GM23338 (cell line): ENCODE measurements around the gene METTL26. TPM values are rescaled to one million over a fixed set of nuclear protein-coding genes. Genes with fewer than 3 reads are reported as not detected.
A peak's percentile ranks its signal among the peaks of the same experiment; 100 is the strongest.

ENCODE experiments used
- ATAC-seq: fragments of 200-7000 bp; cut with Tn5 transposase; 3 replicates; pipeline ENCODE4 v1.9.1; 2020
- DNase-seq: peaks from one replicate; pipeline ENCODE4 v3.0.0-alpha.2; 2015; ENCODE audit warnings: low spot score
- H2AFZ ChIP-seq: fragments of 200-600 bp; sonication (generic); 2 replicates; pipeline ENCODE4 v1.8.0; 2016; ENCODE audit warnings: antibody characterized with exemption, mild to moderate bottlenecking, moderate library complexity
- H3F3A ChIP-seq: fragments of 200-600 bp; sonication (generic); replicated peaks from 2 replicates; pipeline ENCODE4 v1.8.0; 2017; ENCODE audit warnings: antibody characterized with exemption, mixed run types, low read depth
- H3K27ac ChIP-seq: fragments of 200-600 bp; sonication (generic); 2 replicates; pipeline ENCODE4 v1.6.1; 2016; ENCODE audit warnings: low read depth
- H3K27me3 ChIP-seq: fragments of 200-600 bp; sonication (generic); 2 replicates; pipeline ENCODE4 v1.8.0; 2016; ENCODE audit warnings: mild to moderate bottlenecking, mixed run types, moderate library complexity; ENCODE audit not compliant: insufficient read depth
- H3K36me3 ChIP-seq: fragments of 200-600 bp; sonication (generic); 2 replicates; pipeline ENCODE4 v1.8.0; 2016; ENCODE audit warnings: mild to moderate bottlenecking; ENCODE audit not compliant: insufficient read depth
- H3K4me1 ChIP-seq: fragments of 200-600 bp; sonication (generic); 2 replicates; pipeline ENCODE4 v1.8.0; 2016; ENCODE audit warnings: mild to moderate bottlenecking, moderate library complexity; ENCODE audit not compliant: insufficient read depth
- H3K4me2 ChIP-seq: fragments of 200-600 bp; sonication (generic); 2 replicates; pipeline ENCODE4 v1.7.1; 2017; ENCODE audit warnings: mixed run types
- H3K4me3 ChIP-seq: fragments of 200-600 bp; sonication (generic); 2 replicates; pipeline ENCODE4 v1.6.1; 2016; ENCODE audit warnings: mixed run types
- H3K79me2 ChIP-seq: fragments of 200-600 bp; sonication (generic); replicated peaks from 2 replicates; pipeline ENCODE4 v1.8.0; 2017; ENCODE audit warnings: mild to moderate bottlenecking; ENCODE audit not compliant: insufficient read depth
- H3K9me2 ChIP-seq: fragments of 200-600 bp; sonication (generic); 2 replicates; pipeline ENCODE4 v1.8.0; 2017; ENCODE audit not compliant: insufficient read depth
- H4K20me1 ChIP-seq: fragments of 200-600 bp; sonication (generic); replicated peaks from 2 replicates; pipeline ENCODE4 v1.8.0; 2017; ENCODE audit warnings: mild to moderate bottlenecking; ENCODE audit not compliant: insufficient read depth
- H3K27ac Mint-ChIP-seq: 2 replicates; pipeline ENCODE4 v1.8.0; 2020; ENCODE audit warnings: inconsistent platforms, mild to moderate bottlenecking, moderate library complexity, mixed read lengths
- H3K27me3 Mint-ChIP-seq: 3 replicates; pipeline ENCODE4 v1.8.0; 2022; ENCODE audit warnings: low read depth, mild to moderate bottlenecking, moderate library complexity, mixed read lengths, inconsistent platforms; ENCODE audit not compliant: insufficient read depth, poor library complexity
- H3K36me3 Mint-ChIP-seq: 3 replicates; pipeline ENCODE4 v1.8.0; 2021; ENCODE audit warnings: low read depth, mild to moderate bottlenecking, inconsistent platforms, moderate library complexity, mixed read lengths
- H3K4me1 Mint-ChIP-seq: 3 replicates; pipeline ENCODE4 v1.8.0; 2020; ENCODE audit warnings: mild to moderate bottlenecking, inconsistent platforms, mixed read lengths
- H3K4me3 Mint-ChIP-seq: 3 replicates; pipeline ENCODE4 v1.8.0; 2021; ENCODE audit warnings: moderate library complexity, mild to moderate bottlenecking, inconsistent platforms, mixed read lengths
- H3K9me3 Mint-ChIP-seq: 3 replicates; pipeline ENCODE4 v1.8.0; 2020; ENCODE audit warnings: moderate library complexity, mild to moderate bottlenecking, inconsistent platforms, mixed read lengths
- CREB1 ChIP-seq: fragments of 250-450 bp; sonication (Bioruptor Pico); IDR thresholded peaks from 2 replicates; pipeline ENCODE4 v1.5.0; 2020; ENCODE audit warnings: low read depth, mild to moderate bottlenecking, moderate library complexity
- EZH2 ChIP-seq: fragments of 200-600 bp; sonication (generic); IDR thresholded peaks from one replicate; pipeline ENCODE4 v1.8.0; 2017; ENCODE audit warnings: antibody characterized with exemption, mild to moderate bottlenecking, low read depth; ENCODE audit not compliant: unreplicated experiment
- EZH2phosphoT487 ChIP-seq: fragments of 200-600 bp; sonication (generic); IDR thresholded peaks from one replicate; pipeline ENCODE4 v1.8.1; 2018; ENCODE audit warnings: antibody characterized with exemption; ENCODE audit not compliant: unreplicated experiment
- JUNB ChIP-seq: IDR thresholded peaks from one replicate; pipeline ENCODE4 v1.6.1; 2016; ENCODE audit warnings: antibody characterized with exemption; ENCODE audit not compliant: unreplicated experiment
- NANOG ChIP-seq: IDR thresholded peaks from 2 replicates; pipeline ENCODE4 v1.6.1; 2016; ENCODE audit warnings: antibody characterized with exemption, borderline replicate concordance
- POLR2AphosphoS5 ChIP-seq: IDR thresholded peaks from 2 replicates; pipeline ENCODE4 v1.6.1; 2016; ENCODE audit warnings: antibody characterized with exemption, low read depth
- ZNF114 ChIP-seq: fragments of 250-450 bp; sonication (Bioruptor Pico); IDR thresholded peaks from 2 replicates; pipeline ENCODE4 v1.5.0; 2020; ENCODE audit warnings: mild to moderate bottlenecking, moderate library complexity
- ZNF331 ChIP-seq: fragments of 250-450 bp; sonication (Bioruptor Pico); IDR thresholded peaks from 2 replicates; pipeline ENCODE4 v1.5.0; 2020; ENCODE audit warnings: low read depth, mild to moderate bottlenecking, moderate library complexity
- polyA plus RNA-seq: library from polyadenylated mRNA; unstranded; fragments of >200 nt; fragmentation: Nextera tagmentation; extraction: Ambion mirVana; gene quantifications from 2 replicates; pipeline ENCODE4 v1.2.1, GENCODE V29; 2016
- total RNA-seq: library from RNA; depleted of rRNA; stranded (reverse); fragments of >200 nt; shearing (Covaris generic); gene quantifications from 2 replicates; pipeline ENCODE4 v1.2.3, GENCODE V29; 2014
- TF ChIP-seq, protein P1 (sequence below): IDR thresholded peaks from 2 replicates; pipeline ENCODE4 v1.6.1; 2016; ENCODE audit warnings: antibody characterized with exemption
- TF ChIP-seq, protein P2 (sequence below), 2 experiments: fragments of 200-600 bp in 1 of 2; sonication (generic) in 1 of 2; conservative IDR thresholded peaks; 2 replicates each; pipeline versions ENCODE4 v1.5.1 to v1.6.1; 2016 to 2017; ENCODE audit warnings: antibody characterized with exemption in 2 of 2, low read depth in 2 of 2, mild to moderate bottlenecking in 2 of 2, moderate library complexity in 1 of 2
- TF ChIP-seq, protein P3 (sequence below): IDR thresholded peaks from one replicate; pipeline ENCODE4 v1.6.1; 2018; ENCODE audit warnings: antibody characterized with exemption; ENCODE audit not compliant: unreplicated experiment
- TF ChIP-seq, protein P4 (sequence below): fragments of 250-450 bp; sonication (Bioruptor Pico); IDR thresholded peaks from 2 replicates; pipeline ENCODE4 v1.5.0; 2020; ENCODE audit warnings: mild to moderate bottlenecking, moderate library complexity

Gene METTL26
- total and polyA plus RNA-seq, 2 experiments from 2014 or later: 153 to 223 TPM

DNA sequence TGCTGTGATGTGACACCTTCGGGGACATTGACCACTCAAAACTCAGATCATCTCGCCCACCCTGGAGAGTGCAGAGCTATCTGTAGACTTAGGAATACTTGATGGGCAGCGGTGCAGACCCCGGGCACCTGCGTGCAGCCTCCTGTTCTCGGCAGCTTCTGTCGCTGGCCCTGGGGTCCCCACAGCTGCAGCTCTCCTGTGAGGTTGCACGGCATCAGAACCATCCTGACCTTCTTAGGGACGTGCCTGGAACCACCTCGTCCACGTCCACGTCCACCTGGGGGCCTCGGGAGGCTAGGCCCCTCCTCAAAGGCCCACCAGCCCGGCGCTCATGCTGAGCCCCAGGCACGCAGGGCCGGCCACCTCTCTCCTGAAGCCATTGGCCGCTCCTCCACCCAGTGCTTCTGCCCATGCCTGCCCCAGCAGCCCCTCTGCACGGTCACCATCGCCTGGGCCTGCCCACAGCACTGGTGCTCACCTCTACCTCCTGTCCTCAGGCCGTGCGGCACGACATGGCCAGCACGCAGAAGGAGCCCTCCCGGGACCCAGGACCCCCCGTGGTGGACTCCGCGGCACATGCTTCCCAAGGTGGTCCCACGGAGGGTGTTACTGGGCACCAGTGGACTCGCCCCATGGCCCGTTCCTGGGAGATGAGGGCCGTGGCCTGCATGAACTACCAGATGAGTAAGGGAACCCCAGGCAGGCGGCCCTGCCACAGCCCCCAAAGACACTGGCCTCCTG, 7.6 kb downstream of the METTL26 start:
- TF ChIP-seq POLR2AphosphoS5 (no peak), EZH2 (no peak), ZNF114 (CRISPR knock-in tag) (no peak), NANOG (no peak), ZNF331 (CRISPR knock-in tag) (no peak), CREB1 (no peak), EZH2phosphoT487 (no peak), JUNB (no peak)
- TF ChIP-seq, protein P1, sequence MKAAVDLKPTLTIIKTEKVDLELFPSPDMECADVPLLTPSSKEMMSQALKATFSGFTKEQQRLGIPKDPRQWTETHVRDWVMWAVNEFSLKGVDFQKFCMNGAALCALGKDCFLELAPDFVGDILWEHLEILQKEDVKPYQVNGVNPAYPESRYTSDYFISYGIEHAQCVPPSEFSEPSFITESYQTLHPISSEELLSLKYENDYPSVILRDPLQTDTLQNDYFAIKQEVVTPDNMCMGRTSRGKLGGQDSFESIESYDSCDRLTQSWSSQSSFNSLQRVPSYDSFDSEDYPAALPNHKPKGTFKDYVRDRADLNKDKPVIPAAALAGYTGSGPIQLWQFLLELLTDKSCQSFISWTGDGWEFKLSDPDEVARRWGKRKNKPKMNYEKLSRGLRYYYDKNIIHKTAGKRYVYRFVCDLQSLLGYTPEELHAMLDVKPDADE: no peak
- TF ChIP-seq, protein P2, sequence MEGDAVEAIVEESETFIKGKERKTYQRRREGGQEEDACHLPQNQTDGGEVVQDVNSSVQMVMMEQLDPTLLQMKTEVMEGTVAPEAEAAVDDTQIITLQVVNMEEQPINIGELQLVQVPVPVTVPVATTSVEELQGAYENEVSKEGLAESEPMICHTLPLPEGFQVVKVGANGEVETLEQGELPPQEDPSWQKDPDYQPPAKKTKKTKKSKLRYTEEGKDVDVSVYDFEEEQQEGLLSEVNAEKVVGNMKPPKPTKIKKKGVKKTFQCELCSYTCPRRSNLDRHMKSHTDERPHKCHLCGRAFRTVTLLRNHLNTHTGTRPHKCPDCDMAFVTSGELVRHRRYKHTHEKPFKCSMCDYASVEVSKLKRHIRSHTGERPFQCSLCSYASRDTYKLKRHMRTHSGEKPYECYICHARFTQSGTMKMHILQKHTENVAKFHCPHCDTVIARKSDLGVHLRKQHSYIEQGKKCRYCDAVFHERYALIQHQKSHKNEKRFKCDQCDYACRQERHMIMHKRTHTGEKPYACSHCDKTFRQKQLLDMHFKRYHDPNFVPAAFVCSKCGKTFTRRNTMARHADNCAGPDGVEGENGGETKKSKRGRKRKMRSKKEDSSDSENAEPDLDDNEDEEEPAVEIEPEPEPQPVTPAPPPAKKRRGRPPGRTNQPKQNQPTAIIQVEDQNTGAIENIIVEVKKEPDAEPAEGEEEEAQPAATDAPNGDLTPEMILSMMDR (conservative IDR thresholded peaks at IDR 0.05; ENCODE audit: low read depth in 2 of 2): no peak
- TF ChIP-seq, protein P3, sequence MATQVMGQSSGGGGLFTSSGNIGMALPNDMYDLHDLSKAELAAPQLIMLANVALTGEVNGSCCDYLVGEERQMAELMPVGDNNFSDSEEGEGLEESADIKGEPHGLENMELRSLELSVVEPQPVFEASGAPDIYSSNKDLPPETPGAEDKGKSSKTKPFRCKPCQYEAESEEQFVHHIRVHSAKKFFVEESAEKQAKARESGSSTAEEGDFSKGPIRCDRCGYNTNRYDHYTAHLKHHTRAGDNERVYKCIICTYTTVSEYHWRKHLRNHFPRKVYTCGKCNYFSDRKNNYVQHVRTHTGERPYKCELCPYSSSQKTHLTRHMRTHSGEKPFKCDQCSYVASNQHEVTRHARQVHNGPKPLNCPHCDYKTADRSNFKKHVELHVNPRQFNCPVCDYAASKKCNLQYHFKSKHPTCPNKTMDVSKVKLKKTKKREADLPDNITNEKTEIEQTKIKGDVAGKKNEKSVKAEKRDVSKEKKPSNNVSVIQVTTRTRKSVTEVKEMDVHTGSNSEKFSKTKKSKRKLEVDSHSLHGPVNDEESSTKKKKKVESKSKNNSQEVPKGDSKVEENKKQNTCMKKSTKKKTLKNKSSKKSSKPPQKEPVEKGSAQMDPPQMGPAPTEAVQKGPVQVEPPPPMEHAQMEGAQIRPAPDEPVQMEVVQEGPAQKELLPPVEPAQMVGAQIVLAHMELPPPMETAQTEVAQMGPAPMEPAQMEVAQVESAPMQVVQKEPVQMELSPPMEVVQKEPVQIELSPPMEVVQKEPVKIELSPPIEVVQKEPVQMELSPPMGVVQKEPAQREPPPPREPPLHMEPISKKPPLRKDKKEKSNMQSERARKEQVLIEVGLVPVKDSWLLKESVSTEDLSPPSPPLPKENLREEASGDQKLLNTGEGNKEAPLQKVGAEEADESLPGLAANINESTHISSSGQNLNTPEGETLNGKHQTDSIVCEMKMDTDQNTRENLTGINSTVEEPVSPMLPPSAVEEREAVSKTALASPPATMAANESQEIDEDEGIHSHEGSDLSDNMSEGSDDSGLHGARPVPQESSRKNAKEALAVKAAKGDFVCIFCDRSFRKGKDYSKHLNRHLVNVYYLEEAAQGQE: no peak
- TF ChIP-seq, protein P4, sequence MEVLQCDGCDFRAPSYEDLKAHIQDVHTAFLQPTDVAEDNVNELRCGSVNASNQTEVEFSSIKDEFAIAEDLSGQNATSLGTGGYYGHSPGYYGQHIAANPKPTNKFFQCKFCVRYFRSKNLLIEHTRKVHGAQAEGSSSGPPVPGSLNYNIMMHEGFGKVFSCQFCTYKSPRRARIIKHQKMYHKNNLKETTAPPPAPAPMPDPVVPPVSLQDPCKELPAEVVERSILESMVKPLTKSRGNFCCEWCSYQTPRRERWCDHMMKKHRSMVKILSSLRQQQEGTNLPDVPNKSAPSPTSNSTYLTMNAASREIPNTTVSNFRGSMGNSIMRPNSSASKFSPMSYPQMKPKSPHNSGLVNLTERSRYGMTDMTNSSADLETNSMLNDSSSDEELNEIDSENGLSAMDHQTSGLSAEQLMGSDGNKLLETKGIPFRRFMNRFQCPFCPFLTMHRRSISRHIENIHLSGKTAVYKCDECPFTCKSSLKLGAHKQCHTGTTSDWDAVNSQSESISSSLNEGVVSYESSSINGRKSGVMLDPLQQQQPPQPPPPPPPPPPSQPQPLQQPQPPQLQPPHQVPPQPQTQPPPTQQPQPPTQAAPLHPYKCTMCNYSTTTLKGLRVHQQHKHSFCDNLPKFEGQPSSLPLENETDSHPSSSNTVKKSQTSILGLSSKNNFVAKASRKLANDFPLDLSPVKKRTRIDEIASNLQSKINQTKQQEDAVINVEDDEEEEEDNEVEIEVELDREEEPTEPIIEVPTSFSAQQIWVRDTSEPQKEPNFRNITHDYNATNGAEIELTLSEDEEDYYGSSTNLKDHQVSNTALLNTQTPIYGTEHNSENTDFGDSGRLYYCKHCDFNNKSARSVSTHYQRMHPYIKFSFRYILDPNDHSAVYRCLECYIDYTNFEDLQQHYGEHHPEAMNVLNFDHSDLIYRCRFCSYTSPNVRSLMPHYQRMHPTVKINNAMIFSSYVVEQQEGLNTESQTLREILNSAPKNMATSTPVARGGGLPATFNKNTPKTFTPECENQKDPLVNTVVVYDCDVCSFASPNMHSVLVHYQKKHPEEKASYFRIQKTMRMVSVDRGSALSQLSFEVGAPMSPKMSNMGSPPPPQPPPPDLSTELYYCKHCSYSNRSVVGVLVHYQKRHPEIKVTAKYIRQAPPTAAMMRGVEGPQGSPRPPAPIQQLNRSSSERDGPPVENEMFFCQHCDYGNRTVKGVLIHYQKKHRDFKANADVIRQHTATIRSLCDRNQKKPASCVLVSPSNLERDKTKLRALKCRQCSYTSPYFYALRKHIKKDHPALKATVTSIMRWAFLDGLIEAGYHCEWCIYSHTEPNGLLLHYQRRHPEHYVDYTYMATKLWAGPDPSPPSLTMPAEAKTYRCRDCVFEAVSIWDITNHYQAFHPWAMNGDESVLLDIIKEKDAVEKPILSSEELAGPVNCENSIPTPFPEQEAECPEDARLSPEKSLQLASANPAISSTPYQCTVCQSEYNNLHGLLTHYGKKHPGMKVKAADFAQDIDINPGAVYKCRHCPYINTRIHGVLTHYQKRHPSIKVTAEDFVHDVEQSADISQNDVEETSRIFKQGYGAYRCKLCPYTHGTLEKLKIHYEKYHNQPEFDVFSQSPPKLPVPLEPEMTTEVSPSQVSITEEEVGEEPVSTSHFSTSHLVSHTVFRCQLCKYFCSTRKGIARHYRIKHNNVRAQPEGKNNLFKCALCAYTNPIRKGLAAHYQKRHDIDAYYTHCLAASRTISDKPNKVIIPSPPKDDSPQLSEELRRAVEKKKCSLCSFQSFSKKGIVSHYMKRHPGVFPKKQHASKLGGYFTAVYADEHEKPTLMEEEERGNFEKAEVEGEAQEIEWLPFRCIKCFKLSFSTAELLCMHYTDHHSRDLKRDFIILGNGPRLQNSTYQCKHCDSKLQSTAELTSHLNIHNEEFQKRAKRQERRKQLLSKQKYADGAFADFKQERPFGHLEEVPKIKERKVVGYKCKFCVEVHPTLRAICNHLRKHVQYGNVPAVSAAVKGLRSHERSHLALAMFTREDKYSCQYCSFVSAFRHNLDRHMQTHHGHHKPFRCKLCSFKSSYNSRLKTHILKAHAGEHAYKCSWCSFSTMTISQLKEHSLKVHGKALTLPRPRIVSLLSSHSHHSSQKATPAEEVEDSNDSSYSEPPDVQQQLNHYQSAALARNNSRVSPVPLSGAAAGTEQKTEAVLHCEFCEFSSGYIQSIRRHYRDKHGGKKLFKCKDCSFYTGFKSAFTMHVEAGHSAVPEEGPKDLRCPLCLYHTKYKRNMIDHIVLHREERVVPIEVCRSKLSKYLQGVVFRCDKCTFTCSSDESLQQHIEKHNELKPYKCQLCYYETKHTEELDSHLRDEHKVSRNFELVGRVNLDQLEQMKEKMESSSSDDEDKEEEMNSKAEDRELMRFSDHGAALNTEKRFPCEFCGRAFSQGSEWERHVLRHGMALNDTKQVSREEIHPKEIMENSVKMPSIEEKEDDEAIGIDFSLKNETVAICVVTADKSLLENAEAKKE (CRISPR knock-in tag): no peak
- DNase-seq: no peak
- Mint-ChIP-seq H3K27ac (peak overlapping the region; percentile 77), H3K27me3 (peaks cover 16% of the 10 kb centered on the region), H3K9me3 (no peaks in the 10 kb centered on the region), H3K4me1 (peaks cover 22% of the 10 kb centered on the region), H3K36me3 (no peaks in the 10 kb centered on the region; the same call in 2 of the 3 replicates), H3K4me3 (no peak overlapping the region)
- Histone ChIP-seq H3K27ac (no peak overlapping the region), H3K9me2 (no peaks in the 10 kb centered on the region), H3F3A (0 out of 2 replicates have a peak, but pooled peaks cover 8% of the 10 kb centered on the region), H3K79me2 (no peaks in the 10 kb centered on the region), H3K36me3 (no peaks in the 10 kb centered on the region), H3K4me1 (peaks cover 13% of the 10 kb centered on the region), H4K20me1 (0 out of 2 replicates have a peak, but pooled peaks cover 6% of the 10 kb centered on the region), H3K27me3 (no peaks in the 10 kb centered on the region), H3K4me2 (no peak overlapping the region), H3K4me3 (no peak overlapping the region), H2AFZ (no peak overlapping the region)
- ATAC-seq: no peak
